Neural crest cell (in vitro differentiated cells): Measurements from ENCODE around the gene CYB5D1. TPM values are rescaled to one million over a fixed set of nuclear protein-coding genes. Genes with fewer than 3 reads are reported as not detected.

Source experiments
- DNase-seq: peaks from one replicate; pipeline ENCODE4 v3.0.0; 2021; ENCODE audit warnings: low read depth, mixed read lengths, low spot score
- H3K27ac Mint-ChIP-seq: one replicate; pipeline ENCODE4 v1.8.0; 2021; ENCODE audit warnings: mild to moderate bottlenecking, mixed read lengths; ENCODE audit not compliant: unreplicated experiment
- H3K27me3 Mint-ChIP-seq: 2 replicates; pipeline ENCODE4 v1.8.0; 2021; ENCODE audit warnings: low read depth, mild to moderate bottlenecking, mixed read lengths
- H3K36me3 Mint-ChIP-seq: 2 replicates; pipeline ENCODE4 v1.8.0; 2021; ENCODE audit warnings: low read depth, mild to moderate bottlenecking, mixed read lengths
- H3K4me1 Mint-ChIP-seq: 2 replicates; pipeline ENCODE4 v1.8.0; 2021; ENCODE audit warnings: mixed read lengths
- H3K4me3 Mint-ChIP-seq: one replicate; pipeline ENCODE4 v1.8.0; 2021; ENCODE audit warnings: mild to moderate bottlenecking, mixed read lengths
- H3K9me3 Mint-ChIP-seq: 2 replicates; pipeline ENCODE4 v1.8.0; 2021; ENCODE audit warnings: mixed read lengths
- total RNA-seq: library from RNA; stranded (reverse); gene quantifications from 2 replicates; pipeline ENCODE4 v1.2.1, GENCODE V29; 2021
- TF ChIP-seq, protein P1 (sequence below): fragments of 200-600 bp; sonication (generic); conservative IDR thresholded peaks from 2 replicates; pipeline ENCODE4 v1.5.0; 2021; ENCODE audit warnings: antibody characterized with exemption, mild to moderate bottlenecking

Gene CYB5D1
- total RNA-seq, 1 donor from 2014 or later = 12.7 TPM

GRCh38 chr17:7841396-7841914 is 16.3 kb upstream of the CYB5D1 start:
- H3K36me3 Mint-ChIP-seq = peaks cover 3% of the 10 kb centered on the region
- TF ChIP-seq, protein P1, sequence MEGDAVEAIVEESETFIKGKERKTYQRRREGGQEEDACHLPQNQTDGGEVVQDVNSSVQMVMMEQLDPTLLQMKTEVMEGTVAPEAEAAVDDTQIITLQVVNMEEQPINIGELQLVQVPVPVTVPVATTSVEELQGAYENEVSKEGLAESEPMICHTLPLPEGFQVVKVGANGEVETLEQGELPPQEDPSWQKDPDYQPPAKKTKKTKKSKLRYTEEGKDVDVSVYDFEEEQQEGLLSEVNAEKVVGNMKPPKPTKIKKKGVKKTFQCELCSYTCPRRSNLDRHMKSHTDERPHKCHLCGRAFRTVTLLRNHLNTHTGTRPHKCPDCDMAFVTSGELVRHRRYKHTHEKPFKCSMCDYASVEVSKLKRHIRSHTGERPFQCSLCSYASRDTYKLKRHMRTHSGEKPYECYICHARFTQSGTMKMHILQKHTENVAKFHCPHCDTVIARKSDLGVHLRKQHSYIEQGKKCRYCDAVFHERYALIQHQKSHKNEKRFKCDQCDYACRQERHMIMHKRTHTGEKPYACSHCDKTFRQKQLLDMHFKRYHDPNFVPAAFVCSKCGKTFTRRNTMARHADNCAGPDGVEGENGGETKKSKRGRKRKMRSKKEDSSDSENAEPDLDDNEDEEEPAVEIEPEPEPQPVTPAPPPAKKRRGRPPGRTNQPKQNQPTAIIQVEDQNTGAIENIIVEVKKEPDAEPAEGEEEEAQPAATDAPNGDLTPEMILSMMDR = peak; percentile 19
- peaks cover 70% of the 10 kb centered on the region for H3K4me1 Mint-ChIP-seq
- H3K9me3 Mint-ChIP-seq = no peaks in the 10 kb centered on the region
- no peak for DNase-seq
- H3K4me3 Mint-ChIP-seq = peak overlapping the region; percentile 97
- peak overlapping the region; percentile 96 for H3K27ac Mint-ChIP-seq
- H3K27me3 Mint-ChIP-seq = peaks cover 15% of the 10 kb centered on the region

DNA sequence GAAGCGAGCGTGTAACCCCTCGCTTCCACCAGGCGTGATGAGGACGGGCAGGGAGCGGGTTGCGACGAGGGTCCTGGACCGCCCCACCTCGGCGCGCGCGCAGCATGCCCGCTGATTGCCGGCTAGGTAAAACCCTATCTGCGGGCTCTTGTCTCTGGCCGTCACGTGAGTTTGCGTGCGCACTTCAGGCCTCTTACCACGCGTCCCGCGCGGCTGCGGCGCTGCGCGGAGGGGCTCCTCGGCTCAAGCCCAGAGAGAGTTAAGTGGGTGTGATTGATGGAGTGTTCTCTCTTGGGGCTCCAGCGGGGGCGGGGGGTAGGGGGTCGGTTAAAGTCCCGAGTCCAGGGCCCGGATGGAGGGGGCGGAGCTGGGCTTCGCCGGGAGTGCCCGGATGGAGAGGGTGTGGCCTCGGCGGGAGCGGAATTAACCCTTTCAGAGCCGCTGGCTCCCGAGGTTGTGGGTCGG is 15.9 kb upstream of the CYB5D1 start:
- peak; percentile 95 for DNase-seq
- Mint-ChIP-seq H3K27me3 (peaks cover 10% of the 10 kb centered on the region), H3K27ac (peak overlapping the region; percentile 99), H3K4me3 (peak overlapping the region; percentile 97), H3K9me3 (no peaks in the 10 kb centered on the region), H3K36me3 (peaks cover 3% of the 10 kb centered on the region), H3K4me1 (peaks cover 65% of the 10 kb centered on the region)
- TF ChIP-seq, protein P1 = no peak

DNA sequence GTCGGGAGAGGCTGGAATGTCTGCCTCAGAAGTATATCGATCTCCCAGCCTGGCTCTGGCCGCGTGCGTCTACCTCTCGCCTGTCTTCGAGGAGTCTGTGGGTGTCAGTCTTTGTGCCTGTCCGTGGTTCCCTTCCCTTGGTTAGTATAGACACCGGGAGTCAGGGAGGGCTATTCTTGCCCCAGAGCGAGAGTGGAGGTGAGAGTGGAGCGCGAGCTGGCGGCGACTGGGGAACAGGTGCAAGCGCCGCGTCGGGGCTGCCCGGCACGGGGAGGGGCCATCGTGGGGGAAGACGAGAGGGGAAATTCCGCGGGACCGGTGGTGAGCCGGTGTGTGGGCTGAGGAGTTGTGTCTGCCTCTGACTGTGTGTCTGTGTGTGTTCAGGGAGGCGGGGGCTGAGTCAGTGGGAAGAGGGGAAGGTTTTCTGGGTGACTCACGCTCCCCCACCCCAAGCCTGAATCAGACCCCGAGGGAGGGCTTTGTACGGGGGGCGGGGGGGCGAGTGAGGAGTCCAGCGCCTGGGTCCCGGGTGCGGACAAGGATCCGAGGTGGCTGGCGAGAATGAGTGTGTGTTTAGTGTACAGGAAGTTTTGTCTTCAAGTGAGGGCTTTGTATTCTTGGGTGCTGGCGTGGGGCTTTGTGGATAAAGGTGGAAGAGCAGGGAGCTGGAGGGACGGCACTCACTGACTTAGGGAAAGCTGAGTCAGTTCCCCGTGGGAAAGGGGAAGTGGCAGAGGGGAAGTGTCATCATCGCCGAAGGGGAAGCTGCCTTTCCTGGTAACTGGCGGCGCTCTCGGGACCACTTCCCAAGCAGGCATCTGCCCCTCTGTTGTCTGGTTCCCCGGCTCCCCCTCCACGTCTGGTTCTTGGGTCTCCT is 15.2 kb upstream of the CYB5D1 start:
- H3K4me3 Mint-ChIP-seq = peak overlapping the region; percentile 97
- TF ChIP-seq, protein P1 = no peak
- H3K27ac Mint-ChIP-seq = peak overlapping the region; percentile 99
- H3K4me1 Mint-ChIP-seq = peaks cover 59% of the 10 kb centered on the region
- peaks cover 3% of the 10 kb centered on the region for H3K36me3 Mint-ChIP-seq
- H3K27me3 Mint-ChIP-seq = peaks cover 9% of the 10 kb centered on the region
- no peak for DNase-seq
- H3K9me3 Mint-ChIP-seq = no peaks in the 10 kb centered on the region

DNA sequence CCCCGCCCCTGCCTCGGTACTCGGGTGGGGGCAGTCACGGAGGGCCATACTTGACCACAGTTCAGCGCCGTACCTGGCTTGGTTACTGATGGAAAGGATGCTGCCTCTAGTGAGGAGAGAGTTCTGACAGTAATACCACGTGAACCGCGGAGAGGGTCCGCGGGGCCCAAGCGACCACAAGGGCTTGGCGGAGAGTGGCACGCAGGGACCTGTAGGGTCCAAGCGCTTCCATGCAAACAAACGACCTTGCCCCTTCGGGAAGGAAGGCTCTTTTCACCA is 14.6 kb upstream of the CYB5D1 start:
- Mint-ChIP-seq H3K4me3 (peak overlapping the region; percentile 97), H3K36me3 (peaks cover 3% of the 10 kb centered on the region), H3K27me3 (peaks cover 9% of the 10 kb centered on the region), H3K9me3 (no peaks in the 10 kb centered on the region), H3K27ac (peak overlapping the region; percentile 99), H3K4me1 (peaks cover 56% of the 10 kb centered on the region)
- DNase-seq = no peak
- TF ChIP-seq, protein P1 = no peak

DNA sequence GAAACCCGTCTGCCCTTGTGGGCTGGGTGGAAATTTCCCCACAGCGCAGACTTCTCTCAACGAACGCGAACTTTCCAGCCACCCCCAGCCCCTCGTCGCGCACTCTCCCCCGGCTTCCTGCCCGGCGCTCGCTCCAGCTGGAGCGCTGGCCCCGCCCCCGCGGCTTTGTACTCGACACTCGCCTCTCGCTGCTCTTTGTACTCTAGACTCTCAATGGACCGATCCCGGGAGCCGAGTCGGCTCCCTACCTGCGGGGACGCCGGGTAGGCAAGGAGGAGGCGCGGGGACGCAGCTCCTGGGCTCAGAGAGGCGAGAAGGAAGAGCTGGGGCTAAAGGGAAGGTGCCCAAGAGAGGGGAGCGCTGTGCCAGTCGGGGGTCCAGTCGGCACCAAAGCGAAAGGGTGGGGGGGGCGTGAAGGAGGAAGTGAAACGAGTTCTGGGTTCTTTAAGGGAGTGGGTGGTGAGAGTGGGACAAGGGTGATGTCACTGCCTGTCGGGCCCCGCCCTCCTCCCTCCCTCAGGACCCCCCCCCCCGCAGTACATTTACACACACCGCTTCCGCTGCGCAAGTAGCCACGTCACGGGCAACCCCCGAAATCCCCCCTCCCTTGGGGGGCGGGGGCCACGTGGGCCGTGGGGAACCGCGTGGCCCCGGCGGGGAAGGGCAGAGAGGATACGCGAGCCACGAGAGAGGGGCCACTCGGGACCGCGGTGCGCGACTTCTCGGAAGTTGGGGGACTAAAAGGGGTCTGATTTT is 14.1 kb upstream of the CYB5D1 start:
- Mint-ChIP-seq H3K27ac (peak overlapping the region; percentile 99), H3K27me3 (peaks cover 5% of the 10 kb centered on the region), H3K36me3 (peaks cover 2% of the 10 kb centered on the region), H3K4me3 (peak overlapping the region; percentile 97), H3K9me3 (no peaks in the 10 kb centered on the region), H3K4me1 (peaks cover 51% of the 10 kb centered on the region)
- TF ChIP-seq, protein P1 = no peak
- peak; percentile 72 for DNase-seq
